IgD-negative memory B cell (primary cell): Measurements from ENCODE around the gene B3GALT4. TPM values are rescaled to one million over a fixed set of nuclear protein-coding genes. Genes with fewer than 3 reads are reported as not detected.

ENCODE experiments used
- H3K27ac Mint-ChIP-seq, 3 donors: one replicate each; pipeline ENCODE4 v1.8.0; 2020 to 2022; ENCODE audit warnings: mild to moderate bottlenecking in 3 of 3, mixed read lengths in 3 of 3, moderate library complexity in 1 of 3
- H3K27me3 Mint-ChIP-seq: one replicate; pipeline ENCODE4 v1.8.0; 2021; ENCODE audit warnings: mixed read lengths
- H3K36me3 Mint-ChIP-seq: one replicate; pipeline ENCODE4 v1.8.0; 2020; ENCODE audit warnings: mild to moderate bottlenecking, mixed read lengths
- H3K4me1 Mint-ChIP-seq, 3 donors: one replicate each; pipeline ENCODE4 v1.8.0; 2020 to 2022; ENCODE audit warnings: mixed read lengths in 3 of 3, mild to moderate bottlenecking in 1 of 3
- H3K4me3 Mint-ChIP-seq, 4 donors: one replicate each; pipeline ENCODE4 v1.8.0; 2020 to 2022; ENCODE audit warnings: mild to moderate bottlenecking in 4 of 4, mixed read lengths in 4 of 4, moderate library complexity in 3 of 4
- H3K9me3 Mint-ChIP-seq, 3 donors: one replicate each; pipeline ENCODE4 v1.8.0; 2020 to 2021; ENCODE audit warnings: mixed read lengths in 3 of 3, mild to moderate bottlenecking in 1 of 3
- polyA plus RNA-seq: library from polyadenylated mRNA; unstranded; fragments of 300-500 nt; fragmentation: Illumina TruSeq; gene quantifications from one replicate; pipeline ENCODE4 v1.2.3, GENCODE V29; 2021

Gene B3GALT4, protein sequence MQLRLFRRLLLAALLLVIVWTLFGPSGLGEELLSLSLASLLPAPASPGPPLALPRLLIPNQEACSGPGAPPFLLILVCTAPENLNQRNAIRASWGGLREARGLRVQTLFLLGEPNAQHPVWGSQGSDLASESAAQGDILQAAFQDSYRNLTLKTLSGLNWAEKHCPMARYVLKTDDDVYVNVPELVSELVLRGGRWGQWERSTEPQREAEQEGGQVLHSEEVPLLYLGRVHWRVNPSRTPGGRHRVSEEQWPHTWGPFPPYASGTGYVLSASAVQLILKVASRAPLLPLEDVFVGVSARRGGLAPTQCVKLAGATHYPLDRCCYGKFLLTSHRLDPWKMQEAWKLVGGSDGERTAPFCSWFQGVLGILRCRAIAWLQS
- 35.4 TPM for polyA plus RNA-seq

DNA sequence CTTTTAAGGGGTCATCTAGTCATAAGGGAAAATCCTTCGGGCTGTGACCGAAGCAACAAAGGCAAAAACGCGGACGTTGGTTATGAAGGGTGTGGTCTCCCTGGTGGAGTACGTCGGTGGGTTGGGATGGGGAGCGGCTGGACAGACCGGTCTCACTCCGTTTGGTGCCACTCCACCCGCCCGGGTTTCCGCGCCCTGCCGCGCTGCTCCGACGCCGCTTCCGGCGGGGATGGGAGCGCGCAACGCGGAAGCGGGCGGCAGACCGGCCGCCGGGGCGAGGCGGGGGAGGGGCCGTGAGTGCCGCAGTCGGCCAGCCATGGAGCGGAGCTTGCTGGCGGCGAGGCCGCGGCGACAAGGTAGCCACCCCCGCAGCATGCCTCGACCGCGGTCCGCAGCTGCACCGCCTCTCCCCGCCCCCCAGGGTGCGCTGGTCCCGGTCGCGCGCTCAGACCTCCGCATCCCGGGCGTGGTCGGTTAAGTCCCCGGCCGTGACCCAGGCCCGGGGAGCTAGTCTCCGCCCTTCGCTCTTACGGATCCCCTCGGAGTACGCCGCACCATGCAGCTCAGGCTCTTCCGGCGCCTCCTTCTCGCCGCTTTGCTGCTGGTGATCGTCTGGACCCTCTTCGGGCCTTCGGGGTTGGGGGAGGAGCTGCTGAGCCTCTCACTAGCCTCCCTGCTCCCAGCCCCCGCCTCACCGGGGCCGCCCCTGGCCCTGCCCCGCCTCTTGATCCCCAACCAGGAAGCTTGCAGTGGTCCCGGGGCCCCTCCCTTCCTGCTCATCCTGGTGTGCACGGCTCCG lies at the start of gene B3GALT4:
TSS of gene B3GALT4 (plus strand) at position 260 of the 799 bp plus-strand sequence. CDS start at position 557, 297 bp downstream.
- Mint-ChIP-seq H3K27me3 (no peaks in the 10 kb centered on the region), H3K9me3 (no peaks in the 10 kb centered on the region), H3K4me3 (peak within 1 kb of the TSS; percentile 89 to 99 (median 96)), H3K27ac (peak within 1 kb of the TSS; percentile 85 to 99 (median 92)), H3K4me1 (peaks cover 40 to 56% (median 41%) of the 10 kb centered on the region in 3 donors), H3K36me3 (no peaks in the 10 kb centered on the region)

DNA sequence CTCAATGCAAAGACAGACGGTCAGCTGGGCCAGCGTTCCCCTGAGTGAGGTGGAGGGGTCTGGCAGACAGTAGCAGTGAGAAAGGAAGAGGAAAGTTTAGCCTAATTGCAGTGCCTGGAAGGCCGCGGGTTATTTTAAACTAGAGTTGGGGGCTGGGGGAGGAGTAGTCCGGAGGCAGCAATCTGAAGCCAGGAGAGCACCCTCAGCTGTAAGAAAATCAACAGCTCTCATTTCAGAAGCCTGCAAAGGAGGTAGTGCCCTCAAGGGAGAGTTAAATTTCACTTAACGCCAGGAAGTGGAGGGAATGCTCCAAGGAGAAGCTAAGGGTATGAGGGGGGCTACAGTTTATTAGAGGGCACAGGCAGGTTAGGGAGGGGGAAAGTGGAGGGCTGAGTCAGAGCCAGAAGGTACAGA lies 41.7 kb upstream of the B3GALT4 start:
- no peaks in the 10 kb centered on the region for H3K9me3 Mint-ChIP-seq
- no peak overlapping the region for H3K27ac Mint-ChIP-seq
- H3K4me3 Mint-ChIP-seq, result no peak overlapping the region
- H3K27me3 Mint-ChIP-seq, result peaks cover 20% of the 10 kb centered on the region
- H3K4me1 Mint-ChIP-seq, result no peaks in the 10 kb centered on the region
- H3K36me3 Mint-ChIP-seq, result peaks cover 3% of the 10 kb centered on the region

DNA sequence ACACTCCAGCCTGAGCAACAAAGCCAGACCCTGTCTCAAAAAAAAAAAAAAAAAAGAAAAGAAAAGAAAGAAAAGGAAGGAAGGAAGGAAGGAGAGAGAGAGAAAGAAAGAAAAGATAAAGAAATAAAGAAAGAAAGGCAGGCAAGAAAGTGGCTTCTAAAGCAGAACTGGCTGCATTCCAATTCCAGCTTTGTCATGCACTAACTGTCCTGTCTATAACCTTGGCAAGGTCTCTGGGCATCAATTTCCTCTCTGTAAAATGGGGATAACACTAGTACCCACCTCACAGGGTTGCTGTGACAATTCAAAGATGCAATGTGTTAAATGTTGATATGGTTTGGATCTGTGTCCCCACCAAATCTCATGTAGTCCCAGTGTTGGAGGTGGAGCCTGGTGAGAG lies 40.6 kb upstream of the B3GALT4 start:
- Mint-ChIP-seq H3K36me3 (peaks cover 3% of the 10 kb centered on the region), H3K4me1 (no peaks in the 10 kb centered on the region), H3K27ac (no peak overlapping the region), H3K27me3 (peaks cover 20% of the 10 kb centered on the region), H3K9me3 (no peaks in the 10 kb centered on the region), H3K4me3 (no peak overlapping the region)

DNA sequence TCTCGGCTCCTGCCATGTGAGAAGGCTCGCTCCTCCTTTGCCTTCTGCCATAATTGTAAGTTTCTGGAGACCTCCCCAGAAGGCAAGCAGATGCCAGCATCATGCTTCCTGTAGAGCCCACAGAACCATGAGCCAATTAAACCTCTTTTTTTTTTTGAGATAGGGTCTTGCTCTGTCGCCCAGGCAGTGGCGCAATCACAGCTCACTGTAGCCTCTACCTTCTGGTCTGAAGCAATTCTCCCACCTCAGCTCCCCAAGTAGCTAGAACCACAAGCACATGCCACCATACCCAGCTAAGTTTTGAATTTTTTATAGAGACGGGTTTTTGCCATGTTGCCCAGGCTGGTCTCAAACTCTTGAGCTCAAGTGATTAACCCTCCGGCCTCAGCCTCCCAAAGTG lies 40.1 kb upstream of the B3GALT4 start:
- peaks cover 0 to 1% (median 0%) of the 10 kb centered on the region in 3 donors for H3K4me1 Mint-ChIP-seq
- peaks cover 3% of the 10 kb centered on the region for H3K36me3 Mint-ChIP-seq
- no peaks in the 10 kb centered on the region for H3K9me3 Mint-ChIP-seq
- no peak overlapping the region for H3K27ac Mint-ChIP-seq
- peaks cover 20% of the 10 kb centered on the region for H3K27me3 Mint-ChIP-seq
- no peak overlapping the region for H3K4me3 Mint-ChIP-seq

DNA sequence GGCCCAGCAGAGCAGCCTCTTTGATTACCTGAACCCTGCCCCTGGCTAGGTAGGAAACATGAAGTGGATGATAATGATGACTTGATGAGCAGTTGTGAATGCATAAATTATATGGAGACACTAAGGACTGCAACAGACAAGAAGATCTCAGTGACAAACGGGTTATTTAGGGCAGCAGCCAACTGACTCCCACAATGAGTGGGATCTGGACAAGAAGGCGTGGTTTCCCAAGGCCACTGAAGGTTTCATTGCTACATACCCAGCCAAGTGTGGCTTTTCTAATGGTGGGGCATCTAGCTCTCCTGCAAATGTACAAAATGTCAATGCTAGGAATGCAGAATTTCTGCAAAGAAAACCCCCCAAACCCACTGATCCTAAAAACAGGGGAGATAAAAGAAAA lies 39.2 kb upstream of the B3GALT4 start:
- Mint-ChIP-seq H3K27me3 (peaks cover 22% of the 10 kb centered on the region), H3K36me3 (peaks cover 2% of the 10 kb centered on the region)

DNA sequence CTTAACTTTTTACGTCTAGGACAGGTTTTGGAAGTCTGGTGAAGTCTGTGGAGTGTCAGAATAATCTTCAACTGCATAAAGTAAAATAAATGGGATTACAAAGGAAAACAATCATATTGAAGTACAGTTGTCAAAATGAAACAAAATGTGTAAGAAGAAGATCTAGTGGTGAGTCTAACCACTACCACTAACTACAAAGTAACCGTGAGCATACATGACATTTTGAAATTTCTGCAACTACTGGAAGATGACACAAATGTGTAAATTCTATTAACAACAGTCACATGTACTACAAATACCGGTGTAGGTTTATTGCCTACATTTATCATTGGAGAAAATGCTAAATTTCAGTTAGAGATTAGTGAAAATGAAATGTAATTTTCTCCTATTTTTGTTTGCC lies 35.0 kb upstream of the B3GALT4 start:
- Mint-ChIP-seq H3K27ac (no peak overlapping the region), H3K36me3 (no peaks in the 10 kb centered on the region), H3K4me3 (no peak overlapping the region), H3K4me1 (peaks cover 0 to 3% (median 0%) of the 10 kb centered on the region in 3 donors), H3K27me3 (peaks cover 16% of the 10 kb centered on the region), H3K9me3 (no peaks in the 10 kb centered on the region)

More for the DNA sequence above, 39.2 kb upstream of the B3GALT4 start:
- Mint-ChIP-seq H3K27ac (no peak overlapping the region), H3K4me1 (peaks cover 0 to 3% (median 0%) of the 10 kb centered on the region in 3 donors), H3K9me3 (no peaks in the 10 kb centered on the region), H3K4me3 (no peak overlapping the region)

DNA sequence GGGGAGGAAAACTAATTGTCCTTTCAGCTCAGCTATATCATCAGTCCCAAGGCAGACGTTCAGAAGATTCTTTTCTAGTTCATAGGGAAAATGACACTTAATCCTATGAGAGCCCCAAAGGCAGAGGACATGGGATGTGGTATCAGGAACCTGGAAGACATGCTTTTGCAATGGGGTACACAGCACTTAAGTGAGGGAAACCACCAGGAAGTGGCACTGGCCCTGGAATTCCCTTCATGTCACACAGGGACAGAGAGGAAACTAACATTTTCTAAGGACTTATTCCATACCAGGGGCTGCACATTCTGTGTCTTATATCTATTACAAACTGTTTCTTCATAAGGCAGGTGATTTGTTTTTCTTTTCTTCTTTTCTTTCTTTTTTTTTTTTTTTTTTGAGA lies 33.4 kb upstream of the B3GALT4 start:
- Mint-ChIP-seq H3K27me3 (peaks cover 13% of the 10 kb centered on the region), H3K4me1 (peaks cover 0 to 5% (median 2%) of the 10 kb centered on the region in 3 donors), H3K36me3 (no peaks in the 10 kb centered on the region), H3K27ac (peak overlapping the region in 1 of 3 donors; percentile 39), H3K9me3 (no peaks in the 10 kb centered on the region), H3K4me3 (no peak overlapping the region)

DNA sequence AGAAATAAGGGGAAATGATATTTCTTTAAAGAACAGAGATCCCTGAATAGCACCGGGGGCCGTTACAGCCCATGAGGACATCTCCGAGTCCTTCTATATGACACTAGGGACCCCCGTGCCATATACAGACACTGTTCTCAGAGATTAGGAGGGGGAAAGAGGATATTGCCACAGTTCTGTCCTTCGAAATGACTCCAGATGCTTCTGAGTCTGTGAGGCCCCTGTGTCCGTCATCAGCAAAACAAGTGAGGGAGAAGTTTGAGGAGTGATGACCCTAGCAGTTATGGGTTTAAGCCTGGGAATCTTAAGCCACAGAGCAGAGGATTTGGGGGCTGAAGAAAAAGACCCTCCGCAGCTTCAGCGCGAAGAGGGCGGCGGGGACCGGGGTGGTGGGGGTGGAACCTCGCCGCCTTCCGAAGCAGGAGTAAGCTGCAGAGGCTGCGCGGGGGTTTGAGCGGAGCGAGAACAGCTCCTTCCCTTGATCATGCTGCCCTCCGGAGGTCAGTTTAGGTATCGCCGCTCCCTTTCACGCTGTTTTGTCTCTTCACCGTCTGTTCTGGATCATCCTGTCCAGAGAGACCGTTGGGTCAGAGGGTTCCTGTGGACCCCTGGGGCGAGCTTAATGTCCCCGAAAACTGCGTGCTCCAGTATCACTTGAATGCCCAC lies 28.8 kb upstream of the B3GALT4 start:
- H3K36me3 Mint-ChIP-seq, result peaks cover 3% of the 10 kb centered on the region
- H3K27ac Mint-ChIP-seq, result peak overlapping the region; percentile 94 to 99 (median 98)
- no peaks in the 10 kb centered on the region for H3K9me3 Mint-ChIP-seq
- H3K4me1 Mint-ChIP-seq, result peaks cover 13 to 14% (median 13%) of the 10 kb centered on the region in 3 donors
- peaks cover 6% of the 10 kb centered on the region for H3K27me3 Mint-ChIP-seq
- H3K4me3 Mint-ChIP-seq, result peak overlapping the region; percentile 87 to 98 (median 94)

DNA sequence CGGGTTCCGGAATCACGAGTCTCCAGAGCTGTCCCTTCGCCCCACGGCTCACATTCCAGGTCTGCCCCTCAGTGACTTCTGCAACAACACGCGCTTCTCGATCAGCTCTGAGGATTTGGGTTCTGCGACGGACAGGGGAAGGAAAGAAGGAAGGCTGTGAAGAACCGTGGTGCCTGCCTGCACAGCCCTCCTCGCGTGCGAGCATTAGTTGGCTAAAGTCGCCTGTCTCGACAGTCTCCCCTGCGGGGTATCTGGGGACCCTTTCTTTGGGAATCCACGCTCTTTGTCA lies 28.3 kb upstream of the B3GALT4 start:
- Mint-ChIP-seq H3K4me1 (peaks cover 13 to 14% (median 13%) of the 10 kb centered on the region in 3 donors), H3K36me3 (peaks cover 3% of the 10 kb centered on the region), H3K9me3 (no peaks in the 10 kb centered on the region), H3K27me3 (peaks cover 3% of the 10 kb centered on the region), H3K4me3 (peak overlapping the region; percentile 87 to 98 (median 94)), H3K27ac (peak overlapping the region; percentile 94 to 99 (median 98))

DNA sequence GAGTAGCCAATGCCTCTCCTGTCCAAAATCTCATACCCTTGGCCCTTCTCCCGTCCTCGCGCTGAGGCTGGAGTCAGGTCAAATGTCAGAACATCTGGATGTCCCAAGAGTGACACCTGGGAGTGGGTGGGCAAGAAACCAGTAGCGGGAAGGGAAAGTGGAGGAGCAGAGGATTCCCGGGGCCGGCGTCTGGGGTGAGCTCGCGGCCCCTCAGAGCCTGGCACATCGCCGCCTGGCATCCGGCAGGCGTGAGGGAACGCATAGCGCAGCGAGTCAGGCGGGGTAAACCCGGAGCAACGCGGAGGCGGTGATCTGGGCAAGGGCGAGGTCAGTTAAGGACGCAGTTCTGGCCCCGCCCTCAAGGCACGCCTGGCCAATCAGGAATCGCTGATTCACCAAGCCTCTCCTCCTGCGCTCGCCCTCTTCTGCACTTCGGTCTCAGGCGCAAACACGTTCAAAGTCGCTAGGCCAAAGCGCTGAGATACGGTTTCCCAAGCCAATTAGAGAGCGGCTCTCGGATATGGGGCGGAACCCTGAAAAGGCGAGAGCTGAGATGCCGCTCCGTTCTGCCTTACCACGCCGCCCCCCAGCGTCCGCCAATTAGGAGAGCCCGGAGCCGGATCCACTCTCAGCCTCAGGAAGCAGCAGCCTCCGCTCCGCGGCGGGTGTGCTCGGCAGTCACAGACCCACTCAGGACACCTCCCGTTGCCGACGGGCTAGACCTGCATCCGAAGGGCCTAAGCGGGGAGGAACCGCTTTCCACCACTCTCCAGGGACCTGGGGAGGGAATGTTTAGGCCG lies 27.8 kb upstream of the B3GALT4 start:
- peak overlapping the region; percentile 87 to 98 (median 94) for H3K4me3 Mint-ChIP-seq
- peaks cover 2% of the 10 kb centered on the region for H3K27me3 Mint-ChIP-seq
- no peaks in the 10 kb centered on the region for H3K9me3 Mint-ChIP-seq
- peaks cover 13 to 14% (median 13%) of the 10 kb centered on the region in 3 donors for H3K4me1 Mint-ChIP-seq
- peaks cover 3% of the 10 kb centered on the region for H3K36me3 Mint-ChIP-seq
- peak overlapping the region; percentile 94 to 99 (median 98) for H3K27ac Mint-ChIP-seq

DNA sequence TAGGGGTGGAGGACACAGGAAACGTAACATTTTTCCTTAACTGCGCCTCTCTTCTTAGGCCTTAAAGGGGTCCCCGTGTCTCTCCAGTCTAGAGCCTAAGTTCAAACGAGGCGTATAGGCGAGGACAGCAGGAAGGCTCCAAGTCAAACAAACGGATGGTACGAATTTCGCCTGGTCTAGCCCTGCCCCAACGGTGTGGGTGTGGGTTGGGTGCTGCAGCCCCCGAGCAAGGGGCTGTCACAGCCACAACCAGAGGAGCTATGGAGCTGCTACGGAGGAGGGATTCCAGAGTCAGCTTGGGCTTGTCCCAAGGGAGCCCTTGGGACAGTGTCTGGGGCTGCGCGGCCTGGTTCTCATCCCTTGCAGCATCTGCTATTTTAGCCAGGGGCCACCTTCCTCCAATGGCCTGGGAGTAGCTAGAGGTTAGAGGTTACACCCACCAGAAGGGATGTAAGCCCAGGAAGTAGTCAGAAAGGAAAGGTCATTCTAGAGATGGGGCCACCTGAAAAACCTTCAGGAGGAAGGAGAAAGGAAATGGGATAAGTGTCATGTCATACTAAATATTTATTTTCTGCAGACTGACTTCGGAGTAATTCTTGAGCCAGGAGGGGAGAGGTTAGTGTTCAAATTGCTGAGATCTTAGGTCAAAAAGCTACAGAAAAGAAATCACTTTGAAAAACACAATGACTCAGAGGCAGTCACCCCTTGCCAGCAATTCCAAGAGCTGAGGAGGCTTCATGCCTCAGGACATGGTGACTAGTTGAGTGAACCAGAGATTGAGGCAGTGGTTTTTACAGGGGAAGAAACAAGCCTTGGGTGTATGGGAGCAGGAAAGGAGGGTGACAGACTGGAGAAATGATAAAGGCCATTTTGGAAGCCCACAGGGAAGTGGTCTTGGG lies 26.9 kb upstream of the B3GALT4 start:
- H3K27me3 Mint-ChIP-seq, result peaks cover 2% of the 10 kb centered on the region
- H3K4me3 Mint-ChIP-seq, result peak overlapping the region; percentile 87 to 98 (median 93)
- peaks cover 3% of the 10 kb centered on the region for H3K36me3 Mint-ChIP-seq
- H3K9me3 Mint-ChIP-seq, result no peaks in the 10 kb centered on the region
- H3K27ac Mint-ChIP-seq, result peak overlapping the region; percentile 94 to 99 (median 98)
- H3K4me1 Mint-ChIP-seq, result peaks cover 13 to 14% (median 13%) of the 10 kb centered on the region in 3 donors

DNA sequence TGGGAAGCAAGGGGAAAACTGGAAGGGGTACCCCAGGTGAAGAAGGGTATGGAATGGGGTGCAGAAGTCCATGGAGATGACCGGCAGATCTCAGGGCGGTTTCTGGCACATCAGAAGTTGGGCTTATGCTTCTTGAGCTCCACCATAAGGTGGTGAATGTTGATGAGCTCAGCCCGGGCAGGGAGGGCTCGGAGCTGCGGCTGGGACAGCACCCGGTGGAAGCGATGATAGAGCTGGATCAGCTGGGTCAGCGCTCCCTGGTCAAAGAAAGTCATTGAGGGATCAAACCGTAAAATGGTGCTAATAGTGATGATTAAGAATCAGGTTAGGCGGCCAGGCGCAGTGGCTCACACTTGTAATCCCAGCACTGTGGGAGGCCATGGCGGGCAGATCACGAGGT lies 26.2 kb upstream of the B3GALT4 start:
- peaks cover 2% of the 10 kb centered on the region for H3K27me3 Mint-ChIP-seq
- no peaks in the 10 kb centered on the region for H3K9me3 Mint-ChIP-seq
- peak overlapping the region in 3 of 4 donors; percentile 74 to 94 (median 87) for H3K4me3 Mint-ChIP-seq

DNA sequence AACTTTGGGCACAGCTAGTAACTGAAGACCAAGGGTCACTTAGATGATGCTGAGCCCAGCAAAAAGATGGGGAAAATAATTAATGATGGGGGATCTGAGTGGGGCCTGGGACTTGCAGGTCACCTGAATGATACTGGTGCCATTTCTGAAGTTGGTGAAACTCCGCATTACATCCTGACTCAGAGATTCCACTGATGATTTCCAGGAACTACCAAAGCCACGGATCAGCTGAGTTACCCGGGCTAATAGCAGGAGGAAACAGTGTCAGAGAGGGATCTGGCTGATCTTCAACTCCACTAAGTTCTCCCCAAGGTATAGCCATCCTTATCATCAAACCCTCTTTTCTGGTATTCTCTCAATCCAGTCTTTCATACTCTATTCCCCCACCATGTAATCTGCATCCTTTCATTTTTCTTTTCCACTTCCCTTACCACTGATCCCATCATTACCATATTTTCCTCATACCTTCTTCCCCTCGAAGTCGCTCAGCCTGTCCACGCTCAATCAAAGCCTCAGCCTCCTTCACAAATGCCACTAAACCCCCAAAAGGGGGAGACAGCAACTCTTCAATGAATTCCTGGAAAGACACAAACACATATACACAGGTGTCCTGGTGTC lies 25.4 kb upstream of the B3GALT4 start:
- H3K27ac Mint-ChIP-seq, result peak overlapping the region; percentile 3 to 84 (median 24)
- peaks cover 5% of the 10 kb centered on the region for H3K36me3 Mint-ChIP-seq
- peaks cover 13 to 14% (median 13%) of the 10 kb centered on the region in 3 donors for H3K4me1 Mint-ChIP-seq
- H3K9me3 Mint-ChIP-seq, result no peaks in the 10 kb centered on the region
- H3K4me3 Mint-ChIP-seq, result peak overlapping the region in 3 of 4 donors; percentile 16 to 94 (median 28)
- no peaks in the 10 kb centered on the region for H3K27me3 Mint-ChIP-seq

More for the DNA sequence above, 26.2 kb upstream of the B3GALT4 start:
- Mint-ChIP-seq H3K4me1 (peaks cover 13 to 14% (median 13%) of the 10 kb centered on the region in 3 donors), H3K27ac (no peak overlapping the region), H3K36me3 (peaks cover 4% of the 10 kb centered on the region)
